IMR-90 (cell line): ENCODE data around the gene SOX6. TPM values are rescaled to one million over a fixed set of nuclear protein-coding genes. Genes with fewer than 3 reads are reported as not detected.

Experiments
- ATAC-seq: fragments of 200-7000 bp; cut with Tn5 transposase; 2 replicates; pipeline ENCODE4 v1.9.1; 2020; ENCODE audit warnings: low read depth, mild to moderate bottlenecking, moderate library complexity
- BruUV-seq: library from RNA; stranded (reverse); fragments of 400-500 nt; replicated peaks from 2 replicates; lab custom pipeline; 2021; lab: Mats Ljungman, UMichigan
- CTCF ChIA-PET: fragments of 300-600 bp; formaldehyde crosslinking; extraction: SDS; loops from one replicate; lab custom pipeline; 2021; ENCODE audit warnings: antibody characterized with exemption; lab: Yijun Ruan, JAX
- POLR2A ChIA-PET: fragments of 300-600 bp; sonication (Branson Sonifier 250); formaldehyde crosslinking; loops from one replicate; lab custom pipeline; 2022; ENCODE audit warnings: antibody characterized with exemption; ENCODE audit not compliant: unreplicated experiment; lab: Charles Lee
- DNase-seq: peaks from one replicate; pipeline ENCODE4 v3.0.0; 2013
- H2AFZ ChIP-seq: replicated peaks from 2 replicates; pipeline ENCODE3; 2013; ENCODE audit warnings: low read length, mild to moderate bottlenecking; ENCODE audit not compliant: poor library complexity
- H2AK5ac ChIP-seq: 2 replicates; pipeline ENCODE4 v1.6.1; 2013; ENCODE audit warnings: low read depth, low read length, inconsistent platforms
- H2AK9ac ChIP-seq: replicated peaks from 2 replicates; pipeline ENCODE3; 2013; ENCODE audit warnings: mild to moderate bottlenecking, low read depth, low read length, moderate library complexity; ENCODE audit not compliant: poor library complexity
- H2BK120ac ChIP-seq: 2 replicates; pipeline ENCODE4 v1.6.1; 2013; ENCODE audit warnings: low read depth, low read length, inconsistent platforms
- H2BK15ac ChIP-seq: 3 replicates; pipeline ENCODE4 v1.6.1; 2013; ENCODE audit warnings: low read depth, low read length, inconsistent platforms
- H2BK20ac ChIP-seq: 2 replicates; pipeline ENCODE4 v1.6.1; 2013; ENCODE audit warnings: low read depth, mild to moderate bottlenecking, inconsistent platforms, low read length, moderate library complexity
- H2BK5ac ChIP-seq: 2 replicates; pipeline ENCODE4 v1.6.1; 2013; ENCODE audit warnings: mild to moderate bottlenecking, low read depth, low read length, inconsistent platforms; ENCODE audit not compliant: poor library complexity, severe bottlenecking
- H3K14ac ChIP-seq: replicated peaks from 2 replicates; pipeline ENCODE4 v1.6.1; 2013; ENCODE audit warnings: low read depth, low read length, inconsistent platforms
- H3K18ac ChIP-seq: 2 replicates; pipeline ENCODE4 v1.6.1; 2013; ENCODE audit warnings: low read depth, low read length, control low read depth
- H3K23ac ChIP-seq: 2 replicates; pipeline ENCODE4 v1.6.1; 2013; ENCODE audit warnings: low read depth, low read length, inconsistent platforms
- H3K27ac ChIP-seq: 2 replicates; pipeline ENCODE4 v1.5.1; 2013; ENCODE audit warnings: mild to moderate bottlenecking, control low read depth, low read length; ENCODE audit not compliant: insufficient read depth
- H3K27me3 ChIP-seq: 2 replicates; pipeline ENCODE4 v1.6.1; 2013; ENCODE audit warnings: low read length; ENCODE audit not compliant: control insufficient read depth, insufficient read depth
- H3K36me3 ChIP-seq: 2 replicates; pipeline ENCODE4 v1.6.1; 2013; ENCODE audit warnings: low read length, mixed read lengths; ENCODE audit not compliant: control insufficient read depth, insufficient read depth
- H3K4ac ChIP-seq: 2 replicates; pipeline ENCODE4 v1.6.1; 2013; ENCODE audit warnings: low read depth, low read length, inconsistent platforms
- H3K4me1 ChIP-seq: 2 replicates; pipeline ENCODE4 v1.6.1; 2013; ENCODE audit warnings: low read length, mixed read lengths; ENCODE audit not compliant: control insufficient read depth, insufficient read depth
- H3K4me2 ChIP-seq: 2 replicates; pipeline ENCODE4 v1.6.1; 2013; ENCODE audit warnings: low read depth, mild to moderate bottlenecking, control low read depth, low read length, moderate library complexity
- H3K4me3 ChIP-seq: 2 replicates; pipeline ENCODE4 v1.5.1; 2013; ENCODE audit warnings: low read depth, mild to moderate bottlenecking, control low read depth, low read length, moderate library complexity; ENCODE audit not compliant: insufficient read depth
- H3K56ac ChIP-seq: 2 replicates; pipeline ENCODE4 v1.6.1; 2013; ENCODE audit warnings: low read length, inconsistent platforms; ENCODE audit not compliant: insufficient read depth; ENCODE audit errors: extremely low read depth
- H3K79me1 ChIP-seq, 2 experiments: 2 replicates each; pipeline ENCODE4 v1.6.1; 2013; ENCODE audit warnings: low read length in 2 of 2, inconsistent platforms in 1 of 2, low read depth in 1 of 2
- H3K9ac ChIP-seq: 2 replicates; pipeline ENCODE4 v1.6.1; 2013; ENCODE audit warnings: low read depth, low read length, control low read depth
- H3K9me1 ChIP-seq: 2 replicates; pipeline ENCODE4 v1.6.1; 2013; ENCODE audit warnings: low read length, inconsistent platforms; ENCODE audit not compliant: insufficient read depth
- H3K9me3 ChIP-seq: 2 replicates; pipeline ENCODE4 v1.6.1; 2013; ENCODE audit warnings: low read length; ENCODE audit not compliant: control insufficient read depth, insufficient read depth
- H4K20me1 ChIP-seq: 2 replicates; pipeline ENCODE4 v1.6.1; 2013; ENCODE audit warnings: low read length, inconsistent platforms; ENCODE audit not compliant: insufficient read depth
- H4K5ac ChIP-seq: 2 replicates; pipeline ENCODE4 v1.6.1; 2013; ENCODE audit warnings: mild to moderate bottlenecking, low read depth, low read length, control low read depth
- H4K8ac ChIP-seq, 2 experiments: 2 replicates each; pipeline ENCODE4 v1.6.1; 2013; ENCODE audit warnings: low read depth in 2 of 2, low read length in 2 of 2, control low read depth in 1 of 2, inconsistent platforms in 1 of 2
- H4K91ac ChIP-seq: 2 replicates; pipeline ENCODE4 v1.6.1; 2013; ENCODE audit warnings: low read depth, low read length, inconsistent platforms; ENCODE audit not compliant: insufficient read depth
- BHLHE40 ChIP-seq: fragments of 150-350 bp; IDR thresholded peaks from 2 replicates; pipeline ENCODE4 v1.6.1; 2016; ENCODE audit warnings: mild to moderate bottlenecking, low read depth, low read length
- CEBPB ChIP-seq: IDR thresholded peaks from 2 replicates; pipeline ENCODE4 v1.6.1; 2012; ENCODE audit warnings: low read depth, low read length, improper control_type of control experiment
- CHD1 ChIP-seq: IDR thresholded peaks from 2 replicates; pipeline ENCODE4 v1.6.1; 2012; ENCODE audit warnings: low read depth, low read length, improper control_type of control experiment
- FOS ChIP-seq: fragments of 150-350 bp; IDR thresholded peaks from 2 replicates; pipeline ENCODE4 v1.6.1; 2016; ENCODE audit warnings: low read depth, low read length
- MXI1 ChIP-seq: IDR thresholded peaks from 2 replicates; pipeline ENCODE4 v1.6.1; 2012; ENCODE audit warnings: low read depth, mild to moderate bottlenecking, low read length, moderate library complexity, borderline replicate concordance
- POLR2A ChIP-seq: IDR thresholded peaks from 2 replicates; pipeline ENCODE4 v1.6.1; 2012; ENCODE audit warnings: mild to moderate bottlenecking, low read depth, low read length
- RAD21 ChIP-seq: IDR thresholded peaks from 2 replicates; pipeline ENCODE4 v1.6.1; 2012; ENCODE audit warnings: low read length, improper control_type of control experiment
- RCOR1 ChIP-seq: IDR thresholded peaks from 2 replicates; pipeline ENCODE4 v1.6.1; 2012; ENCODE audit warnings: mild to moderate bottlenecking, low read length, improper control_type of control experiment; ENCODE audit not compliant: insufficient replicate concordance
- RFX5 ChIP-seq: IDR thresholded peaks from 2 replicates; pipeline ENCODE4 v1.8.0; 2012; ENCODE audit warnings: low read depth, mild to moderate bottlenecking, low read length, moderate library complexity
- SMC3 ChIP-seq: fragments of 150-350 bp; IDR thresholded peaks from 2 replicates; pipeline ENCODE4 v1.6.1; 2016; ENCODE audit warnings: low read depth, mild to moderate bottlenecking, antibody characterized with exemption, low read length, moderate library complexity
- dilution Hi-C: fragments of 300-500 bp; cut with HindIII; formaldehyde crosslinking; loops from one replicate; pipeline ENCODE4 v1.14.3; 2018; ENCODE audit warnings: low sequenced_read_pairs; ENCODE audit not compliant: unreplicated experiment
- in situ Hi-C: fragments of 300-500 bp; cut with MboI; formaldehyde crosslinking; loops from 3 replicates; pipeline ENCODE4 v1.14.3; 2019; ENCODE audit warnings: low sequenced_read_pairs, inconsistent platforms, mixed read lengths
- intact Hi-C: fragments of 100-400 bp; cut with micrococcal nuclease; formaldehyde crosslinking; loops from 2 replicates; pipeline ENCODE4 v1.10.0; 2022
- polyA plus RNA-seq, 3 experiments: library from polyadenylated mRNA; depleted of rRNA; stranded (reverse); fragments of >200 nt; gene quantifications; 2 replicates each; pipeline ENCODE4 v1.2.3, GENCODE V29; 2012; ENCODE audit warnings: low replicate concordance in 1 of 3
- total RNA-seq: library from RNA; depleted of rRNA; stranded (reverse); fragments of >200 nt; gene quantifications from 2 replicates; pipeline ENCODE4 v1.2.3, GENCODE V29; 2012
- TF ChIP-seq, protein P1 (sequence below): fragments of 150-350 bp; IDR thresholded peaks from 2 replicates; pipeline ENCODE4 v1.6.1; 2016; ENCODE audit warnings: low read depth, mild to moderate bottlenecking, low read length, moderate library complexity, borderline replicate concordance
- TF ChIP-seq, protein P2 (sequence below): conservative IDR thresholded peaks from 2 replicates; pipeline ENCODE4 v1.5.1; 2012; ENCODE audit warnings: mild to moderate bottlenecking, low read depth, low read length, improper control_type of control experiment
- TF ChIP-seq, protein P3 (sequence below): fragments of 150-350 bp; IDR thresholded peaks from 2 replicates; pipeline ENCODE4 v1.6.1; 2017; ENCODE audit warnings: mild to moderate bottlenecking, antibody characterized with exemption, low read length, low read depth

SOX6 gene
- total and polyA plus RNA-seq, 2 of the 4 experiments (the other 2 are of a cell fraction), result 1.7 to 7.7 TPM

DNA sequence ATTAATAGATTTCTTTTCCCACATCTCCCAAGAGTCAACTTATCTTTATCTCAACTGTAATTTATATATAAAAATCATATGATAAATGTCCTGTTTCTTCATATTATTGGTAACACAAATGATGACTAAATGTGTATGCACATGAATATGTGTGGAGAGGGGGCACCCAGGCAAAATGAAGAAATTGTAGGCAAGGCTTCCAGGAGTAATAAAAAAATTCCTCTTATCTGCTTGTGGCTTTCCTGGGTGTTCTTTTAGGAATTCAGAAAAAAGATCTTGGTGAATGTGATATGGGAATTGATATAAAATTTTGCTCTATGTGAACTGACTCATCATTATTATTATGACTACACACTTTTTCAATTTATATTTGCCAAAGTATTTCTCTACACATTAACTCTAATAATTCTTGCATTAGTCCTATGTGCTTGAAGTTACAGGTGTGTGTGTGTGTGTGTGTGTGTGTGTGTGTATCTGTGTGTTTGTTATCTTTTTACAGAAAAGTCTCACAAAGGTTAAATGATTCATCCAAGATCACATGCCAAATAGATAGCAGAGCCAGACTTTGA is 197.8 kb downstream of the SOX6 start:
- no peaks in the 10 kb centered on the region for H4K20me1 ChIP-seq
- ATAC-seq (no peak), DNase-seq (no peak)
- no peak overlapping the region for H2AK5ac ChIP-seq
- H3K4ac ChIP-seq, result no peak overlapping the region
- no peak overlapping the region for H3K23ac ChIP-seq
- ChIA-PET POLR2A (no interaction called here), CTCF (no interaction called here)
- no peak overlapping the region for H3K4me2 ChIP-seq
- no peak overlapping the region for H3K27ac ChIP-seq
- no peaks in the 10 kb centered on the region; the same call in 1 of the 2 replicates for H3K9me1 ChIP-seq
- H3K9me3 ChIP-seq, result no peaks in the 10 kb centered on the region
- in situ Hi-C loops, result no loop called here
- no peaks in the 10 kb centered on the region for H3K27me3 ChIP-seq
- no peaks in the 10 kb centered on the region for H3K36me3 ChIP-seq
- no peak overlapping the region for H4K8ac ChIP-seq
- no peak overlapping the region for H4K5ac ChIP-seq
- H2BK120ac ChIP-seq, result no peak overlapping the region
- dilution Hi-C loops, result no loop called here
- no peak overlapping the region for H3K9ac ChIP-seq
- H3K4me3 ChIP-seq, result no peak overlapping the region
- no peak overlapping the region for H2BK20ac ChIP-seq
- TF ChIP-seq, protein P1, sequence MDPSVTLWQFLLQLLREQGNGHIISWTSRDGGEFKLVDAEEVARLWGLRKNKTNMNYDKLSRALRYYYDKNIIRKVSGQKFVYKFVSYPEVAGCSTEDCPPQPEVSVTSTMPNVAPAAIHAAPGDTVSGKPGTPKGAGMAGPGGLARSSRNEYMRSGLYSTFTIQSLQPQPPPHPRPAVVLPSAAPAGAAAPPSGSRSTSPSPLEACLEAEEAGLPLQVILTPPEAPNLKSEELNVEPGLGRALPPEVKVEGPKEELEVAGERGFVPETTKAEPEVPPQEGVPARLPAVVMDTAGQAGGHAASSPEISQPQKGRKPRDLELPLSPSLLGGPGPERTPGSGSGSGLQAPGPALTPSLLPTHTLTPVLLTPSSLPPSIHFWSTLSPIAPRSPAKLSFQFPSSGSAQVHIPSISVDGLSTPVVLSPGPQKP, result no peak
- TF ChIP-seq, protein P2, sequence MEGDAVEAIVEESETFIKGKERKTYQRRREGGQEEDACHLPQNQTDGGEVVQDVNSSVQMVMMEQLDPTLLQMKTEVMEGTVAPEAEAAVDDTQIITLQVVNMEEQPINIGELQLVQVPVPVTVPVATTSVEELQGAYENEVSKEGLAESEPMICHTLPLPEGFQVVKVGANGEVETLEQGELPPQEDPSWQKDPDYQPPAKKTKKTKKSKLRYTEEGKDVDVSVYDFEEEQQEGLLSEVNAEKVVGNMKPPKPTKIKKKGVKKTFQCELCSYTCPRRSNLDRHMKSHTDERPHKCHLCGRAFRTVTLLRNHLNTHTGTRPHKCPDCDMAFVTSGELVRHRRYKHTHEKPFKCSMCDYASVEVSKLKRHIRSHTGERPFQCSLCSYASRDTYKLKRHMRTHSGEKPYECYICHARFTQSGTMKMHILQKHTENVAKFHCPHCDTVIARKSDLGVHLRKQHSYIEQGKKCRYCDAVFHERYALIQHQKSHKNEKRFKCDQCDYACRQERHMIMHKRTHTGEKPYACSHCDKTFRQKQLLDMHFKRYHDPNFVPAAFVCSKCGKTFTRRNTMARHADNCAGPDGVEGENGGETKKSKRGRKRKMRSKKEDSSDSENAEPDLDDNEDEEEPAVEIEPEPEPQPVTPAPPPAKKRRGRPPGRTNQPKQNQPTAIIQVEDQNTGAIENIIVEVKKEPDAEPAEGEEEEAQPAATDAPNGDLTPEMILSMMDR, result no peak
- TF ChIP-seq CEBPB (no peak), CHD1 (no peak), SMC3 (no peak), BHLHE40 (no peak), POLR2A (no peak), RCOR1 (no peak), RAD21 (no peak), RFX5 (no peak), FOS (no peak), MXI1 (no peak)
- TF ChIP-seq, protein P3, sequence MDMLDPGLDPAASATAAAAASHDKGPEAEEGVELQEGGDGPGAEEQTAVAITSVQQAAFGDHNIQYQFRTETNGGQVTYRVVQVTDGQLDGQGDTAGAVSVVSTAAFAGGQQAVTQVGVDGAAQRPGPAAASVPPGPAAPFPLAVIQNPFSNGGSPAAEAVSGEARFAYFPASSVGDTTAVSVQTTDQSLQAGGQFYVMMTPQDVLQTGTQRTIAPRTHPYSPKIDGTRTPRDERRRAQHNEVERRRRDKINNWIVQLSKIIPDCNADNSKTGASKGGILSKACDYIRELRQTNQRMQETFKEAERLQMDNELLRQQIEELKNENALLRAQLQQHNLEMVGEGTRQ, result no peak
- H2BK5ac ChIP-seq, result no peak overlapping the region
- no peaks in the 10 kb centered on the region for H3K79me1 ChIP-seq
- no peak overlapping the region for H4K91ac ChIP-seq
- H2BK15ac ChIP-seq, result no peak overlapping the region
- no peak overlapping the region for H2AFZ ChIP-seq
- H2AK9ac ChIP-seq, result no peak overlapping the region
- H3K18ac ChIP-seq, result no peak overlapping the region
- H3K56ac ChIP-seq, result no peak overlapping the region
- no TSS peak for BruUV-seq
- no peaks in the 10 kb centered on the region; the same call in 1 of the 2 replicates for H3K4me1 ChIP-seq
- intact Hi-C loops, result no loop called here
- H3K14ac ChIP-seq, result no peak overlapping the region
